HG03520 (cell line): ENCODE measurements around the gene CCDC197.

Source experiments
- ATAC-seq: cut with Tn5 transposase; IDR thresholded peaks from one replicate; pipeline ENCODE4 v1.9.1; 2021; ENCODE audit warnings: mild to moderate bottlenecking, moderate library complexity; ENCODE audit not compliant: unreplicated experiment

CCDC197 gene

DNA sequence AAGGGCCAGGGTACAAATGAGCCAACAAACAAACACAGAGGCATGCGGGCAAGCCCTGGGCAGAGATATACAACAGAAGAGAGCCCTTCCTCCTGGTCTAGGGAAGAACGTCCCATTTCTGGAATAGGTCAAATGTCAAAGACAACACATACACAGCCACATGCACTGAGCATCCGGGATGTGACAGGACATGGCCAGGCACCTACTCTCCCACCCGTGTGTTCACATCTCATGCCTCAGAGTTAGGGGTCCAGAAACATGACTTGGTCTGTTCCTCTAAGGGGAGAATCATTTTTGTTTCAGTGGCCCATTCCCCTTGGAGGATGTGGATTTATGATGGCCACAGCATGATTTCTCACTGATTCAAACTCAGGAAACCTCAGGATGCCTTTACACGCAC, 19.9 kb upstream of the CCDC197 start:
- ATAC-seq = no peak

- peak; percentile 45 for ATAC-seq
Observed at GRCh38 chr14:93977790-93978581, 19.1 kb upstream of the CCDC197 start.

GRCh38 chr14:93978735-93979134, 18.4 kb upstream of the CCDC197 start:
- no peak for ATAC-seq

GRCh38 chr14:93980456-93981201, 16.5 kb upstream of the CCDC197 start:
- ATAC-seq = no peak

DNA sequence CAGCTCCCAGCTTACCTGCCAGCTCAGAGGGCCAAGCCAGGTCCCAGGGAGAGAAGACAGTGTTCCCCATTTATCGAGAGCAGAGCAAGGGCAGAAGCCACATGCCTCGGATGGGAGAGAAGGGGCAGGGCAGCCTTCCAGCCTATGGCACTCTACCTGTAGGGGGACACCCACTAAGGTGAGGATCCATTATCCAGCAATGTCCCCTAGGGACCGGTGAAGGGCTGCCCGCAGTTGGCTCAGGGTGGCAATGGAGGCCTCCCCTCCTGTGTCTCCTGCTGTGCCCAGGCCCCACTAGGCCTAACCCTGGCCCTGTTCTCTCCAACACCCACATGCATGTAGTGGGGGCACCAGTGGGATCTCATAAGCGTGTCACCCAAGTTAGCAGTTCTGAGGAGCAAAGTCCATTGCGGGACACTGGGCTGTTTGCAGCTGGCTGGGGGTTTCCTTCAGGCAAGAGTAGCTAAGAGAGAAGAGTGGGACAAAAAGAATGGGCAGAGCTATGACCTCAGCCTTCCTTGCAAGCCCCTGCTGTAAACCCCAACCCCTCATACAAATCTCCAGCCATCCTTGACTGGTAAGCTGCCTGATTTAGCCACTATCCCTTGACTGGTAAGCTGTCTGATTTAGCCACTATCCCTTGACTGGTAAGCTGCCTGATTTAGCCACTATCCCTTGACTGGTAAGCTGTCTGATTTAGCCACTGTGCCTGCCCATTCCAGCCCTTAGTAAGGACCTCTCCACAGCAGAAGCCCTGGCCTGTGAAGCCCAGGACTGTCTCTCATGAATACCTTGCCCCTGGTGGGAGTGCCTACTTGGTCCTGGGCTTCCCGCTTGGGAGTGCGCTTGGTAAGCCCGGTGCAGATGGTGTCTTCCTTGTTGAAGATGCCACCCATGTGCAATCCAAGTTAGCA, 15.5 kb upstream of the CCDC197 start:
- ATAC-seq = no peak

DNA sequence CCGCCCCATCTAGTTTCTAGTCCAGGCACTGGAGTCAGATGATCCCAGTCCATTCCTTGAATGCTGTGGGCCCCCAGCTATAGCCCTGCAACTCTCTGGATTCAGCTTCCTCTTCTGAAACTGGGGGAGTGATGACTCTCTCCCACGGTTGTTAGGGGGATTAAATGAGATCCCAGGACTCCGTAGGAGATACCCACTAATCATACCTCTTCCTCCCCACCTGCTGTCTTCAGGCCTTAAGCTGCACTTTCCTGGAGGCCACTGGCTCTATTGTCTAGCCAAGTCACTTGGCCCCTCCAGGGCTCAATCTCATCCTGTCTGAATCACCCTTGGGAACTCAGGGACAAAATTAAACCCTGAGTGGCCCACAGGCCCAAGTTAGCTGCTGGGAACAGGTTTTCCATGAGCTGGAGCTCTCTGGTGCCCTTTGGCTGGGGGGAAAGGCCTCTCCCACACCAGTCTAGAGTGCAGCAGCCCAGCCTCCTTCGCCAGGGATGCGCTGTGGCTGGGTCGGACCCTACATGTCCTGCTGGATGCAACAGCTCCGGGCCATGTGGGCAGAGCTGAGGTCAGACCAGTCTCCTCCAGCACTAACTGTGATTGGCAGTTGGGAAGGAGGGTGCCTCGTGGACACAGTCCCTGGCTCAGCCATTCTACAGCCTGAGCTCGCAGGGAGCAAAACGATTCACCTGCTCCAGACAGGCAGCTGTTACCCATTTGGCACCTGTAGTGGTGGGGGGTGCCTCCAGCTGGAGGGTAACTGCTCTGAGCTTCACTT, 14.7 kb upstream of the CCDC197 start:
- ATAC-seq = no peak

DNA sequence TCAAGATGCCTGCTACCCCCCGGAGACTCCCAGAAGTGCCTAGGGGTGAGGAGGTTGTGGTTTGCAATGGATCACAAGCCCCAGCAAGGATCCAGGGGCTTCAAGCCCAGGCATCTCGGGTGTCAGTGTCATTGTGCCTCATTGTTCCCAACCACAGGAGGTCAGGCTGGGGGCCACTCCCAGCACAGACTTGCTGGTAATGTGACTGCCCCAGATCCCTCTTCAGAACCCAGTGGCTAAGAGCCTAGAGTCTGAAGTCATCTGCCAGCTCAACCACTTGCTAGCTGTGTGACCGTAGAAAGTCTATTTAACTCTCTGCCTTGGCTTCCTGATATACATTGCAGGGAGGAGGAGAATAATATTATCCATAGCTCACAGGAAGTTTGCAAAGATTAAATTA, 13.0 kb upstream of the CCDC197 start:
- ATAC-seq = no peak

- no peak for ATAC-seq
Observed at GRCh38 chr14:93984987-93985410, 12.1 kb upstream of the CCDC197 start.

GRCh38 chr14:93986955-93987354, 10.1 kb upstream of the CCDC197 start:
- no peak for ATAC-seq

- no peak for ATAC-seq
Observed at GRCh38 chr14:93987376-93987775, 9.7 kb upstream of the CCDC197 start.

- ATAC-seq = no peak
Observed at GRCh38 chr14:93987815-93988476, 9.2 kb upstream of the CCDC197 start.

DNA sequence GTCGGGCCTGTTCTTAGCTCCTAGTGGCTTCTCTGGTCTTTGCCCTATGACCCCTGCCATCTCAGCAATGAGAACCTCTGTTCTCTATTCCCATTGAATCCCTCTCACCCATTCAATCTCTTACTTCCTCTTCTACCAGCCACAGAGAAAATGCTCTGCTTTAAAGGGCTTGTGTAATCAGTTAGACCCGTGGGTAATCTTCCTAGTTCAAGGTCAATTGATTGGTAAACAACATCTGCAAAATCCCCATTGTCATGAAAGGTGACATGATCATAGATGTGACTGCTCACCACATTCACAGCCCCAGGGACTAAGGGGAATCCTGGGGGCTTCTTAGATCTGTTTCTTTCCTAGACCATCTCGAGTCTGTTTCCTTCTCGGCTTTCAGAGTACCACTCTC, 7.2 kb upstream of the CCDC197 start:
- ATAC-seq = no peak

DNA sequence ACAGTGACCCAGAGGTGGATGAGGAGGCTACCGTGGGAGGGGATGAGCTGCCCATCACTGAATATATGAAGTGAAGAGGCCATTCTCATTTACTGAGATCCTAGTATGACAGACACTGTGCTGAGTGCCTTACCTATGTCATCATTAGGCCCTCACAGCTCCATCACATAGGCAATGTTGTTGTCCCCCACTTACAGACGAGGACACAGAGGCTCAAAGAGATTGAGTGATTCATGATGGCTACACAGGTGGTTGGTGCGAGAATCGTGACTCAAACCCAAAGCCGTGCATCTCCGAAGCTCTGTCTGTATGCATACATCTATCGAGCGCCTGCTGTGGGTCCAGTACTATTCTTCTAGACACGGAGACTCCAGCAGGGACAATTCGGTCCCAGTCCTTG, 5.9 kb upstream of the CCDC197 start:
- no peak for ATAC-seq

DNA sequence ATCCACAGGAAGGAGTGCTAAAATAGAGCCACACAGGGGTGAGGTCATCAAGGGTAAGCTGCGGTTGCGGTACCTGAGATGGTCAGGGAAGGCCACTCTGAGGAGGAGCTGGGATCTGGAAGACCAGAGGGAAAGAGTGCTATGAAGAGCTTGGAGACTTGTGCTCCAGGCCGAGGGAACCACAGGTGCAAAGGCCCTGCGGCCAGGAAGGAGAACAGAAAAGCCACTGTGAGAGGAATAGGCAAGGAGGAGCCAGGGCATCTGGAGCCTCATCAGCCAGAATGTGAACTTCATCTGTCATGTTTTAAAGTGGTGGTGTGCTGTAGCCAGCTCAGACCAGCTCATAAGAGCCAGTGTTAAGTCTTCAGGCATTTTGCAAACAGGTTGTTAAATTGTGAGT, 5.5 kb upstream of the CCDC197 start:
- ATAC-seq = no peak

GRCh38 chr14:93993382-93993781, 3.7 kb upstream of the CCDC197 start:
- no peak for ATAC-seq

- ATAC-seq = no peak
Observed at GRCh38 chr14:93994919-93995682, 2.0 kb upstream of the CCDC197 start.

- no peak for ATAC-seq
Observed at GRCh38 chr14:93996130-93996695, 888 bp upstream of the CCDC197 start.

DNA sequence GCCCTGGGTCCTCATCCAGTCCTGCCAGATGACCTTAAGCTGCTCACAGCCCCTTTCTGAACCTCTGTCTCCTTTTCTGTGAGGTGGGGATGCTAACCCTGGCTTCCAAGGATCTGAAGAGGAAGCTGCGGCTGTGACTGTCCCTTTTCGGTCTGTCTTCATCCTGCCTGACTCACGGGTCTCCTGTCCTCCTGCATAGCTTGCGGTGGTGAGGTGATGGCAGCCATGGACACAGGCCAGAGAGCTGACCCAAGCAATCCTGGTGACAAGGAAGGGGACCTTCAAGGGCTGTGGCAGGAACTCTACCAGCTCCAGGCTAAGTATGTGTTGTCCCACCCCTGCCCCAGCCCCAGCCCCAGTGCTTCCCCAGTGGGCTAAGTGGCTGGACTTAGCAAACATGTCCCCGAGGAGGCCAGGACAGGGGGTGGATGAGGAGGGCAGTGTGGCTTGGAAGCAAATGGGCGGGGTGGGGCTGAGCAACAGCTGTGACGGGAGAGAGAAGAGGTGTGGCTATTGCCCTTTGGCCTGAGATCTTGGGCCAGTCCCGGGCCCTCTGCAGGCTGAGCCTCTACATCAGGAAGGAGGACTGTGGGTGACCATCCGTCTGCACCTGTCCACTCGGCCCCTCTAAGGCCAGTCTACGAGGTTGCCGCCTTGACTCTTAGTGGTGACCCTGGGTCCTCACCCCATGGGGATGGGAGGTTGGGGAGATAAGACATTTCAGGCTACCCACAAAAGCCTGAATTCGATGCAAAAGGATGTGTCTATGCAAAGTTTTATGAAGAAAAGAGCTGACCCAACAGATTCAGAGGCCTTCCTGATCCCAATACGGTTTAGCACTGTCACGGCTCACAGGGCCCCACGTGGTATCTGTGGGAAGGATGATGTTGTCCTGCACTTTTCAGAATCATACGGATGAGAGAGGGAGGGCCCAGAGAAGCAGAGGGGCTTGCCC, 1.1 kb downstream of the CCDC197 start:
- no peak for ATAC-seq
